Pancreas (tissue), 10 donors: ENCODE measurements around the gene LAMA1. TPM values are rescaled to one million over a fixed set of nuclear protein-coding genes. Genes with fewer than 3 reads are reported as not detected.

ENCODE experiments used
- ATAC-seq, 4 donors: fragments of 200-7000 bp; cut with Tn5 transposase; one replicate each; pipeline versions ENCODE4 v1.8.0 to v1.9.1; 2020; ENCODE audit warnings: mild to moderate bottlenecking in 4 of 4, moderate library complexity in 4 of 4
- DNase-seq, 6 donors: peaks; one replicate each; pipeline ENCODE4 v3.0.0-alpha.2; 2020
- FAIRE-seq: peaks from 2 replicates; lab custom pipeline; 2012; peaks lifted over from hg19 to GRCh38; lab: Jason Lieb, UNC
- H3K27ac ChIP-seq, 4 donors: fragments of 200-600 bp; sonication (generic); 1 replicate in 3 of 4; 2 replicates in 1 of 4; pipeline versions ENCODE4 v1.5.0 to v1.8.0; 2020
- H3K27me3 ChIP-seq, 4 donors: fragments of 200-600 bp; one replicate each; pipeline ENCODE4 v1.8.0; 2021
- H3K36me3 ChIP-seq, 3 donors: fragments of 200-600 bp; sonication (generic) in 1 of 3; one replicate each; pipeline versions ENCODE4 v1.5.0 to v1.8.0; 2020 to 2021
- H3K4me1 ChIP-seq, 3 donors: fragments of 200-600 bp; one replicate each; pipeline ENCODE4 v1.8.0; 2021
- H3K4me3 ChIP-seq, 4 donors: fragments of 200-600 bp; sonication (generic) in 2 of 4; one replicate each; pipeline versions ENCODE4 v1.5.0 to v1.8.0; 2020 to 2021
- H3K9me3 ChIP-seq, 4 donors: fragments of 200-600 bp; one replicate each; pipeline ENCODE4 v1.8.0; 2021
- WGBS, 2 donors: extraction: QIAGEN DNeasy Blood & Tissue Kit; methylation state at CpG; one replicate each; pipeline ENCODE4 v1.1.7; 2013; 5-methylcytosine and 5-hydroxymethylcytosine counted together
- intact Hi-C, 3 donors: fragments of 100-400 bp; cut with DNase I; formaldehyde crosslinking; loops; one replicate each; pipeline versions ENCODE4 v1.11.1 to v1.14.2; 2022
- polyA plus RNA-seq, 2 donors: library from polyadenylated mRNA; stranded (reverse); fragments of 200-250 nt; gene quantifications; one replicate each; pipeline ENCODE4 v1.2.3, GENCODE V29; 2013
- total RNA-seq, 6 donors: library from RNA; stranded (reverse); fragmentation: NEBNext Ultra II Directional in 4 of 6; extraction: Animal tissue kit (Norgen Biotek cat#: 25700) in 4 of 6; gene quantifications; one replicate each; pipeline versions ENCODE4 v1.2.1 to v1.2.4, GENCODE V29; 2021 to 2023
- TF ChIP-seq, protein P1 (sequence below), 4 donors: fragments of 200-600 bp; sonication (generic) in 3 of 4; IDR thresholded peaks; one replicate each; pipeline versions ENCODE4 v1.5.0 to v1.8.0; 2021; ENCODE audit warnings: antibody characterized with exemption in 4 of 4
- donor health status: healthy with polysubstance abuse.
- donor health status: DM: no; HTN: no; CAD: no; lungs with moderate emphysema.
- donor health status: DM: no; HTN: no; CAD: no.
- donor health status: control.
- donor health status: control.
- donor health status: Bipolar disorder and iron deficiency.
- donor health status: DM: yes; HTN: yes; CAD: no.
- donor health status: DM: no; HTN: no; CAD: no.
- donor health status: DM: no; HTN: no; CAD: no.
- donor health status: DM: yes; HTN: yes; CAD: no.

Gene LAMA1
- total and polyA plus RNA-seq, 8 donors: 0.39 to 3.1 (median 1.0) TPM

- H3K9me3 ChIP-seq: no peaks in the 10 kb centered on the region
- ATAC-seq: no peak
- H3K4me3 ChIP-seq: no peak overlapping the region
- no peak overlapping the region for H3K27ac ChIP-seq
- 49 to 50% methylated on average over 9 of the region's 9 CpGs for WGBS, 2 donors
- DNase-seq: no peak
- intact Hi-C loops: no loop called here
- no peak for FAIRE-seq
- H3K27me3 ChIP-seq: no peaks in the 10 kb centered on the region
- TF ChIP-seq, protein P1, sequence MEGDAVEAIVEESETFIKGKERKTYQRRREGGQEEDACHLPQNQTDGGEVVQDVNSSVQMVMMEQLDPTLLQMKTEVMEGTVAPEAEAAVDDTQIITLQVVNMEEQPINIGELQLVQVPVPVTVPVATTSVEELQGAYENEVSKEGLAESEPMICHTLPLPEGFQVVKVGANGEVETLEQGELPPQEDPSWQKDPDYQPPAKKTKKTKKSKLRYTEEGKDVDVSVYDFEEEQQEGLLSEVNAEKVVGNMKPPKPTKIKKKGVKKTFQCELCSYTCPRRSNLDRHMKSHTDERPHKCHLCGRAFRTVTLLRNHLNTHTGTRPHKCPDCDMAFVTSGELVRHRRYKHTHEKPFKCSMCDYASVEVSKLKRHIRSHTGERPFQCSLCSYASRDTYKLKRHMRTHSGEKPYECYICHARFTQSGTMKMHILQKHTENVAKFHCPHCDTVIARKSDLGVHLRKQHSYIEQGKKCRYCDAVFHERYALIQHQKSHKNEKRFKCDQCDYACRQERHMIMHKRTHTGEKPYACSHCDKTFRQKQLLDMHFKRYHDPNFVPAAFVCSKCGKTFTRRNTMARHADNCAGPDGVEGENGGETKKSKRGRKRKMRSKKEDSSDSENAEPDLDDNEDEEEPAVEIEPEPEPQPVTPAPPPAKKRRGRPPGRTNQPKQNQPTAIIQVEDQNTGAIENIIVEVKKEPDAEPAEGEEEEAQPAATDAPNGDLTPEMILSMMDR (IDR thresholded peaks at IDR 0.05): no peak
- H3K4me1 ChIP-seq: no peaks in the 10 kb centered on the region
- no peaks in the 10 kb centered on the region for H3K36me3 ChIP-seq
Observed at GRCh38 chr18:7132356-7133150, 15.0 kb upstream of the LAMA1 start.

GRCh38 chr18:7122376-7122775, 4.8 kb upstream of the LAMA1 start:
- H3K4me3 ChIP-seq: no peak overlapping the region
- no peaks in the 10 kb centered on the region for H3K36me3 ChIP-seq
- no peak for DNase-seq
- no peak for ATAC-seq
- no peak for FAIRE-seq
- TF ChIP-seq, protein P1 (IDR thresholded peaks at IDR 0.05): no peak
- no peak overlapping the region for H3K27ac ChIP-seq
- peaks cover 0 to 3% (median 0%) of the 10 kb centered on the region in 4 donors for H3K27me3 ChIP-seq
- intact Hi-C loops: no loop called here
- H3K4me1 ChIP-seq: no peaks in the 10 kb centered on the region
- no peaks in the 10 kb centered on the region for H3K9me3 ChIP-seq
- 65 to 74% methylated on average over 4 of the region's 4 CpGs for WGBS, 2 donors

DNA sequence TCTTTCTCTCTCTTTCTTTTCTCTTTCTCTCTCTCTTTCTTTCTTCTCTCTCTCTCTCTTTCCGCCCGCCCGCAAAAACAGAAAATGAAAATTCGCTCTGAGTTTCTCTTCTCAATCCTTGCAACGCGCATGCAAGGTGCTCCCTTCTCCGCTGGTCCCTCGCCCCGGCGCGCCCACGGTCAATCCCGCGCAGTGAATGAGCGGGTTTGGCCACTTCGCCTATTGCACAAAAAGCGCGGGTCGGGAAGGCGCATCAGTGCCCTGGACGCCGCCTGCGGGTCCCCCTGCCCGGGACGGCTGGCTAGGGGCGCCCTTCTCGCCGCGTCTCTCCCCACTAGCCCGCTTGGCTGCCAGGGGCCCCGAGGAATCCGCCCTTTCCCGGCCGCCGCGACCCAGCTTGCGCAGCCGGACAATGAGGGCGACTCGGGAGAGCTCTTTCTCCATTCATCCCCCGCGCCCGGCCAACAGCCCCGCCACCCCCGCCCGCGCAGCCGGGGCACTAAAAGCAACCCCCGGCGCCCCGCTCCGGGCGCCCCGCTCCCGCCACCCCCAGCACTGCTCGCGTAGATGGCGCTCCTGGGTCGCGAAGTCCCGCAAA, 706 bp downstream of the LAMA1 start:
- 1 to 2% methylated on average over 58 to 61 of the region's 61 CpGs for WGBS, 2 donors
- Histone ChIP-seq H3K36me3 (no peaks in the 10 kb centered on the region), H3K4me1 (peaks cover 0 to 12% (median 10%) of the 10 kb centered on the region in 3 donors), H3K27me3 (peaks cover 0 to 27% (median 7%) of the 10 kb centered on the region in 4 donors), H3K9me3 (no peaks in the 10 kb centered on the region), H3K27ac (no peak overlapping the region), H3K4me3 (peak overlapping the region; percentile 15 to 57 (median 46))
- TF ChIP-seq, protein P1 (IDR thresholded peaks at IDR 0.05): no peak
- FAIRE-seq (no peak), DNase-seq (peak in 2 of 6 donors; percentile 55 to 65), ATAC-seq (peak; percentile 17 to 54 (median 44))
- intact Hi-C loops: no loop called here

DNA sequence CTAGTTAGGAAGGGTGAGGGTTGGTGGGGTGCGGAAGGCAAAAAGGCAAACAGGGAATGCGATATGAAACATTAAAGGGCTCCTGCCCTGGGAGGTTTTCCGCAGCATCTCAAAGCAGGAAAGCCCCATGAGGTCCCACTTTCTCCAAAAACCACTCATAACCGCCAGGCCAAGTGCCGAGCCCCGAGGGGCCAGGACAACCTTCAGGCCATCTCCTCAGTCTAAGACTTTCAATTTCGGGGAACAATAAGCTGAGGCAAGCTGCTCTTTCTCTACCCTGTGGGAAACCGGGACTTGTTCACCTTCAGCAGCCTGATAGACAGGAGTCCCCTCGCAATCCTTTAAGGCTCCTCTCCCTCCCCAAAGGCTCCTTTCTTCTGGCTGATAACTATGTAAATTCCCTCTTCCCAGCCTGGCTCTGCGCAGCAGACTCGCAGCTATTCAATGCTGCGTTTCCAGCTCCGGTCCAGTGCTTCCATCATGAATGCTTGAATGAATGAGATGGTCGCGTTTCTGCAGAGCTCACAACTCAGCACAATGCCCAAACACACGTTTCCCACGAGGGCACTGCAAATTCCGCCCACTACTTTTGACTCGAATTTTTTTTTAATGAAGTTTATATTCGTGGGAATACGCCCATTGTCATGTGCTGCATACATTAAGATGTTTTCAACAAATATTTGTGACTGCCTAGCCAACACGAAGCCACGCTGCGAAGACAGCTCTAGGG, 1.4 kb downstream of the LAMA1 start:
- DNase-seq: no peak
- no peak for FAIRE-seq

More for the DNA sequence above, 1.4 kb downstream of the LAMA1 start:
- TF ChIP-seq, protein P1 (IDR thresholded peaks at IDR 0.05): no peak
- H3K9me3 ChIP-seq: no peaks in the 10 kb centered on the region
- intact Hi-C loops: no loop called here
- no peaks in the 10 kb centered on the region for H3K36me3 ChIP-seq
- H3K4me1 ChIP-seq: peaks cover 0 to 12% (median 10%) of the 10 kb centered on the region in 3 donors
- peak in 3 of 4 donors; percentile 32 to 52 (median 43) for ATAC-seq
- WGBS, 2 donors: 7 to 8% methylated on average over 24 of the region's 24 CpGs
- no peak overlapping the region for H3K27ac ChIP-seq
- peak overlapping the region in 3 of 4 donors; percentile 43 to 57 (median 48) for H3K4me3 ChIP-seq
- H3K27me3 ChIP-seq: peaks cover 0 to 27% (median 8%) of the 10 kb centered on the region in 4 donors
